SK-MEL-5 (cell line): ENCODE results near the gene AFDN. TPM values are rescaled to one million over a fixed set of nuclear protein-coding genes. Genes with fewer than 3 reads are reported as not detected.
A peak's percentile ranks its signal among the peaks of the same experiment; 100 is the strongest.

Experiments
- DNase-seq: peaks from one replicate; pipeline ENCODE4 v3.0.0-alpha.2; 2016; ENCODE audit warnings: low read depth, low spot score
- in situ Hi-C: cut with HindIII; loops from 2 replicates; pipeline ENCODE4 v1.10.0; 2016; ENCODE audit warnings: low sequenced_read_pairs, high pct_unique_total_duplicates, low pct_unique_long_range_greater_than_20kb
- total RNA-seq: library from RNA; depleted of rRNA; stranded (reverse); fragments of >200 nt; shearing (Covaris generic); gene quantifications from 2 replicates; pipeline ENCODE4 v1.2.3, GENCODE V29; 2014

The AFDN gene
- total RNA-seq, 1 experiment from 2014 or later: 47.5 TPM

DNA sequence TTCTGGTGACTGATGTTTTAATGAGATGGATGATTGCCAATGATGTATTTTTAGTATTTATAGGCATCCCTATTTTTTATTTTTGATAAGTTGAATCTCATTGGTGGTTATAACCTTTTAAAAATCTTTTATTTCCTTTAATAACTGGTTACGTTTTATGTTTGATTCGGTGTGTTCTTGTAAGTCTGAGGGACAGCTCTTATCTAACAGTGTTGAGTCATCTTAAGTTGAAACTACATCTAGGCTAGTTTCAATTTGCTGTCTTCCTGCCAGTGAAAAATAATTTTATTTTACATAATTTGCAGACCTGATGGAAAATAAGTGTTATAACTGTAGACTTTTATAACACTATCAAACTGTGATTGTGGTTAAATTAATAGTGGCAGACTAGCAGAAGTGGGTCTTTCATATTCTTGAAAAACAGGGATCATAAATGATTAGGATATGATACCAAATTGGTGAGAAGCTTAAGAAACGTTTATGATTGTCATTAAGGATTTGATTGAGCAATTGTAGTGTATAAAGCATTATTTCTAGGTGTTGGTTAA, 4.6 kb downstream of the AFDN start:
- DNase-seq: no peak
- in situ Hi-C loops: no loop called here

- in situ Hi-C loops: no loop called here
- no peak for DNase-seq
These were observed 6.0 kb downstream of the AFDN start for GRCh38 chr6:167832497-167833395.

DNA sequence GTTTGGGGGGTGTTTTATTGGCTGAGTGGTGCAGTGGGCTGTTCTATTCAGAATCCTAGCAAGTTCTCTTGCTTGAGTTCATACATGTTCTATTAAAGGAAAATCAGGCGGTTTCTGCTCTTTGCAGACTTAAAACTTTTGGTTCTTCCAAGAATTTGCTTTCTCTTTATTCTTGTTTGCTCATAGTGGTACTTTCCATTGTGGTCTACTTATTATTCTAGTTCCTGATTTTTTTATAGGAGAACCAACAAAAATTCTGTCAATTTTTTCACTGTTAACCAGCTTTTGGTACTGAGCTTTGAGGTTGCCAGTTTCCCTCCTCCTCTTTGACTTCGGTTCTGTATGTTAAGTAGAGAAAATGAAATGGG, 6.7 kb downstream of the AFDN start:
- in situ Hi-C loops: no loop called here
- DNase-seq: no peak

- in situ Hi-C loops: no loop called here
These were observed 8.5 kb downstream of the AFDN start for GRCh38 chr6:167835260-167835659.

DNA sequence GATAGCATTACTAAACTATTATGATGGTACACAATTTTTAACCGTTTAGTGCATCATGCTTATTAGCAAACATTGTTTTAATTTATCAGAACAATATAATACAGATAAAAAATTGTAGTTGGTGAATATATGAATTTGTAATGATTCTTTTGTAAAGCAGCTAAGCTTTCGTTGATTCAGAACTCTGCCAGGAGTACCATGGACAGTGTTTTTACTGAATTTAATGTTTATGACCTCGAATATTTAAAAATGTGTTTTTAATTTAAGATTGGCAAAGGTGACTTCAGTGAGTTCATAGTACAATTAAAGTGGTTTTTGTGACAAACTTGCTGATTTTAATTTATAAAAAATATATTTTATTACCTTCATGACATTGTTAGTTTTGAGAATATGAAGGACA, 10.0 kb downstream of the AFDN start:
- in situ Hi-C loops: no loop called here
- no peak for DNase-seq

More at GRCh38 chr6:167835260-167835659, 8.5 kb downstream of the AFDN start:
- no peak for DNase-seq

- in situ Hi-C loops: no loop called here
- DNase-seq: no peak
These were observed 11.6 kb downstream of the AFDN start for GRCh38 chr6:167838207-167838748.

GRCh38 chr6:167839343-167839742, 12.6 kb downstream of the AFDN start:
- in situ Hi-C loops: no loop called here
- no peak for DNase-seq

DNA sequence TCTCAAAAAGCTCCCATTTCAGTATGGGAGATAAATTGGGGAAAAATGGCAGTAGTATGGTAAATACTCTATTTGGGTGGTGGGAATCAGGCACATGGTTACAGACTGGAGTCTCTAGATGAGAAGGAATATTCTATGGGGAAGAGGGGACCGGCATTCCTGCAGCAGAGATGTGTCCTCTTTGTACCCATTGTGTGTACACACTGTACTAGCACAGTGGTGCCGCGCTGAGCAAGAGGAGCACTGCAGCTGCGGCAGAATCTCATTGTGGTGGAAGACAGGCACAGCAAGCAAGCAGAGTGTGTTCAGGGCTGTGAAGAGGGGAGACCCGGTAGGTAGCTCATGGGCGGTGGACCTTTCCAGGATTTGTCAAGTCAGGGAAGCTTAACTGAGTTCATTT, 13.0 kb downstream of the AFDN start:
- in situ Hi-C loops: no loop called here
- no peak for DNase-seq

DNA sequence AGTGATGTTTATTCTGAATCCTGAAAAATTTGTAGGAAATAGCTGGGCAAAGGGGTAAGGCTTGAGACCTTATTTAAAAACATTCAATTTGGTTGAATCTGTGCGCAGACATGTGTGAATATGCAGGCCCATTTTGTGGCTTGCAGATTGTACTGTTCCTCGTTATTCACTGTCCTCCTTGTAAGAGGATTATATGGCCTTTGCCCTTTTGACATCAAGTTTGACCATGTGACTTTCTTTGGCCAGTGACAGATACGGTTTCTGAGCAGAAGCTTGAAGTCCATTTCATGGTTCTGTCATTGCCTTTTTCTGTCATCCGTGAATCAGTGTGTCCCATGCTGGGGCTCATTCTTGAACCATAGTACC, 13.4 kb downstream of the AFDN start:
- in situ Hi-C loops: no loop called here
- DNase-seq: no peak

DNA sequence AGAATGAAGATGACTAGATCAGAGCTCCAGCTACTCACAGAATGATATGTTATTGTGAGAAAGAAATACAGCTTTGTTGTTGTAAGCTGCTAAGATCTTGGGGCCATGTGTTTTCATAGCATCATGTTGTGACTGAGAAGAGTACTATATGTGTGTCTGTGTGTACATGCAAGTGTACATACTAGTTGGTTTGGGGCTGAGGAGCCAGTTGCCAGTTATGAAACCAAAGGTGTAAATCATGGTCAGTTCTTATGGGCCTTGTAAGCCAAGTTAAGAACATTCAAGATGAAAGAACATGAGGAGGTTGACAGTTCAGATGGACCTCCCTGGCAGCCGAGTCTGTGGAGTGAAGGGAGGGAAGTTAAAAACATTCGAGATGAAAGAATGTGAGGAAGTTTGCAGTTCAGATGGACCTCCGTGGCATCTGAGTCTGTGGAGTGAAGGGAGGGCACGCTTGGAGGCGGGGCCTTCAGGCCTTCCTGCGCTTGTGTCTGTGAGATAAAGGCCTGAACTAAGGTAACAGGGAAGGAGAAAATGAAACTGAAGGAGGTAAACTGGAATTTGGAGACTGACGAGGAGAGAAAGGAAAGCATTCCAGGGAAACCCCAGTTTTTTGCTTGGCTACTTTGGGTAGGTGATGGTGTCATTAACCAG, 13.9 kb downstream of the AFDN start:
- in situ Hi-C loops: no loop called here

DNA sequence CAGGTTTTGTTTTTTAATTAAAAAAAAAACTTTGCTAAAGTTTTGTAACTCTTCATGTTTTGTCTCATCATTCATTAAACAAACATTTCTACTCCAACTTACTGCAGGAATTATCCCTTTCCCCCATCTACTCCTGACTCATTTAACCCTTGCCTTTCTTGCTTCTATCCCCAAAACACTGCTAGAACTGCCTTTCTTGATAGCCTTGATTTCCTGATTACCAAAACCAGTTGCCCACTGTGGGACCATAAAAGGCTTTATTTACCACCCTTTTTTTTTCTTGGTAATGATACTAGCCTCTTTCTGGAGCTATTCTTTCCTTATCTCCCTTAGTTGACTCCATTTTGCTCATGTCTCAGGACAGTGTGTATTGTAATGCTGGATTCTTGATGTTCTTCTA, 15.3 kb downstream of the AFDN start:
- in situ Hi-C loops: no loop called here
- DNase-seq: no peak

More for the DNA sequence above, 13.9 kb downstream of the AFDN start:
- DNase-seq: no peak

- no peak for DNase-seq
- in situ Hi-C loops: no loop called here
These were observed 15.7 kb downstream of the AFDN start for GRCh38 chr6:167842457-167842856.

GRCh38 chr6:167843023-167843422, 16.3 kb downstream of the AFDN start:
- in situ Hi-C loops: no loop called here
- no peak for DNase-seq

DNA sequence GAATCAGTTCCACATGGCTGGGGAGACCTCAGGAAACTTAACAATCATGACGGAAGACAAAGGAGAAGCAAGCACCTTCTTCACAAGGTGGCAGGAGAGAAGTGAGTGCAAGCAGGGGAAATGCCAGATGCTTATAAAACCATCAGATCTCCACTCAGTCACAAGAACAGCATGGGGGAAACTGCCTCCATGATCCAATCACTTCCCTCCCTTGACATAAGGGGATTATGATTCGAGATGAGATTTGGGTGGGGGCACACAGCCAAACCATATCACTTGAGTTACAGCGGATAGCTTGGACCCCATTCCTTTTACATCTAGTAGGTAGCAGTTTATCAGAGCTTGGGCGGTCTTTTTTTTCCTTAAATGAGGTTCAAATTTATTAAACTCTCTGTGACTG, 19.1 kb downstream of the AFDN start:
- in situ Hi-C loops: no loop called here
- no peak for DNase-seq

DNA sequence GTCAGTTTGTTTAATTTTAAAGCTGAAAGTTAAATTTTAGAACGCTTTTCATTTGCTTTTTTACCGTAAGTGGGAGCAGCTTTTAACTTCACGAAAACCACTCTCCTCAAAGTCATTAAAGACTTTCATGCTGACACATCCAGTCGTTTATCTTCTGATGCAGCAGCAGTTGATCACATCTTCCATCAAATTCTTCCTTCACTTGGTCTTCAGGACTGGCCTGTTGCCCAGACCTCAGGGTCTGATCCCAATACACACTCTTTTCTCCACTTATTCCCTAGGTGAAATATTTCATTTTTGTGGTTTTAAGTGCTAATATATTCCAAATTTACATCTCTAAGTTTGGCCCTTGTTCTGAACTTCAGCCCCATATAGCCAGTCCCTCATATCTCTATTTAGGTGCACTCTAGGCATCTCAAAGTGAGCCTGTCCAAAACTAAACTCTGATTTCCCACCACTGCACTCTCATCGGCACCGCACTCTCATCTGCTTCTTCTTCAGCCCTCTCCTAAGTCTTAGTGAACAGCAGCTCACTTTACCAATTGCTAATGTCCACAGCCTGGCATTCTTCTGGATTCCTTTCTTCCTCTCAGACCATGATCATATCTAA, 20.4 kb downstream of the AFDN start:
- in situ Hi-C loops: no loop called here
- DNase-seq: no peak

DNA sequence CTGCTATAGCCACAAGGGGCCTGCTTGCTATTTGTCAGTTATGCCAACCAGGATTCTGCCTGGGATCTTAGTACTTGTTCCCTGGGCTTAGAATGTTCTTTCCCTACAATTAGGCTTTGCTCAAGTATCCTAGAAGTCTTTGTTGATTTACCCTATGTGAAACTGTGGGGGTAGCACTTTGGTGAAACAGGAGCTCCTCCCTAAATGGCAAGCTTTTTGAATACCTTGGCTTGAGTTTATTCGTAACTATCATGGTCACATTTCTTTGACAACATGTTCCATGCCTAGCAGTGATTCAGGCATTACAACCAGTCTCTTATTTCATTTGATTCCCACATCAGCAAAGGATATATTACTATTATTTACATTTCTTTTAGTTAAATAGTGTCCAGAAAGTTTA, 21.2 kb downstream of the AFDN start:
- in situ Hi-C loops: no loop called here
- DNase-seq: no peak

DNA sequence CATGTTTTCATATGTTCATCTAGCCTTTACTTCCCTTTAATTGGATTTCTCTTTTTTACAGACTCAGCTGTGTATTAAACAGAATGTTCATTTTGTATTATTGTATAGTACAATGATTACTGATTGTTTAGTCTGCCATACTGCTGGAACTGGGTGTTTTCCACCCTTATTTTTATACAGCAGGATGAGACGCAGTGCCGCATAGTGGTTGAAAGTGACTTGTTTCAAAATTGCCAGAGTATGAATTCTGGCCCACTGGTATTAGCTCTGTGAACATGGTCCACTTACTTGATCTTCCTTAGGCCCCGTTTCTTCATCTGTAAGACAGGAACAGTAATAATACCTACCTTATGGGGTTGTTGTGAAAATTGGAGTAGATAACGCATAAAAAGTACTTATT, 22.1 kb downstream of the AFDN start:
- in situ Hi-C loops: no loop called here
- peak; percentile 19 for DNase-seq

DNA sequence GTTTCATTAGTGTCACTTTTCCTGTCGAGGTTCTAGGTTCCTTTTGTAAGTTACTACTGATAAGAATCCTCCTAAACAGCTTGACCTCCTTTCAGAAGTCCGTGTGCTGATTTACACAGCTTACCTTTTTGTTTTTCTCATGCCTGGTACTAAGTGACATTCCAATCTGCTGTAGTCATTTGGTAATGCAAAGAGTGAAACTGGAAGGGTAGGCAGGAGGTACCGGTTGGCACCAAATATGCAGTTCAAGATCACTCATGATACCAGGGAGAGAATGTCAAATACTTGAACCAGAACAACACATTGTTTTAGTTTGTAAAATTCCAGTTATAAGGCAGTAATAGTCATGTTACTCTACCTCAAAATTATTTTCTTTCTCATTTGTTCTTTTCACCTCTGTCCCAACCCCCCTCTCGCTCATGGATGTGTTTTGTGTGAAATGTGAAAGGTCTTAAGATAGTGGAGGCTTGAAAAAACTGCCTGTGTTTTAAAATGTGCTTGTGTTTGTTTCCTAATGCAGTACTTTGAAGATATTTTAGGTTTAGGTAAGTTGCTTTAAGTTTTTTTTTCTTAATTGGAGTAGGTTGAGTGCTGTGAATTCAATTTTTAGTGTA, 23.2 kb downstream of the AFDN start:
- in situ Hi-C loops: no loop called here
- peak; percentile 27 for DNase-seq
